Measurements from ENCODE around the gene TNIK.

Gene TNIK

GRCh38 chr3:171108066-171108465, 352.1 kb downstream of the TNIK start:
- TF ChIP-seq EZH2phosphoT487 (IDR thresholded peaks at IDR 0.05; ENCODE audit: borderline replicate concordance, low read length) (no peak), CTCF (IDR thresholded peaks at IDR 0.05; ENCODE audit: low read depth, low read length, poor library complexity, severe bottlenecking) (no peak)
- no peaks in the 10 kb centered on the region for H3K4me1 ChIP-seq (ENCODE audit: control insufficient read depth, low read length)
- no peaks in the 10 kb centered on the region for H3K27me3 ChIP-seq (ENCODE audit: control insufficient read depth, low read length)
- H3F3A ChIP-seq (ENCODE audit: control insufficient read depth, insufficient read depth): no peaks in the 10 kb centered on the region
- no peaks in the 10 kb centered on the region for H4K20me1 ChIP-seq (ENCODE audit: control insufficient read depth, insufficient read depth, low read depth, low read length)
- no peaks in the 10 kb centered on the region for H3K9me3 ChIP-seq (ENCODE audit: control insufficient read depth, insufficient read depth, low read length)
- no peak overlapping the region for H3K4me2 ChIP-seq (ENCODE audit: low read length)
- H3K27ac ChIP-seq (ENCODE audit: low read depth, low read length): no peak overlapping the region
- H3K36me3 ChIP-seq (ENCODE audit: control insufficient read depth, low read length): no peaks in the 10 kb centered on the region
- H3K9me2 ChIP-seq (replicated peaks; ENCODE audit: control insufficient read depth, low read length): no peaks in the 10 kb centered on the region
- no peak overlapping the region for H3K4me3 ChIP-seq (ENCODE audit: low read length)
- H3K79me2 ChIP-seq (ENCODE audit: control insufficient read depth, low read length): no peaks in the 10 kb centered on the region

GRCh38 chr3:171103185-171103584, 357.0 kb downstream of the TNIK start:
- H3K4me3 ChIP-seq (ENCODE audit: low read length): no peak overlapping the region
- no peaks in the 10 kb centered on the region for H3K4me1 ChIP-seq (ENCODE audit: control insufficient read depth, low read length)
- H3K9me2 ChIP-seq (replicated peaks; ENCODE audit: control insufficient read depth, low read length): no peaks in the 10 kb centered on the region
- no peaks in the 10 kb centered on the region for H3K36me3 ChIP-seq (ENCODE audit: control insufficient read depth, low read length)
- H3K4me2 ChIP-seq (ENCODE audit: low read length): no peak overlapping the region
- H3K9me3 ChIP-seq (ENCODE audit: control insufficient read depth, insufficient read depth, low read length): no peaks in the 10 kb centered on the region
- TF ChIP-seq EZH2phosphoT487 (IDR thresholded peaks at IDR 0.05; ENCODE audit: borderline replicate concordance, low read length): no peak
- TF ChIP-seq CTCF (IDR thresholded peaks at IDR 0.05; ENCODE audit: low read depth, low read length, poor library complexity, severe bottlenecking): no peak
- no peaks in the 10 kb centered on the region for H3F3A ChIP-seq (ENCODE audit: control insufficient read depth, insufficient read depth)
- H4K20me1 ChIP-seq (ENCODE audit: control insufficient read depth, insufficient read depth, low read depth, low read length): no peaks in the 10 kb centered on the region
- no peak overlapping the region for H3K27ac ChIP-seq (ENCODE audit: low read depth, low read length)
- H3K79me2 ChIP-seq (ENCODE audit: control insufficient read depth, low read length): no peaks in the 10 kb centered on the region
- no peaks in the 10 kb centered on the region for H3K27me3 ChIP-seq (ENCODE audit: control insufficient read depth, low read length)

- Histone ChIP-seq H3K36me3 (ENCODE audit: control insufficient read depth, low read length) (no peaks in the 10 kb centered on the region), H3F3A (ENCODE audit: control insufficient read depth, insufficient read depth) (no peaks in the 10 kb centered on the region), H3K4me3 (ENCODE audit: low read length) (no peak overlapping the region), H3K79me2 (ENCODE audit: control insufficient read depth, low read length) (no peaks in the 10 kb centered on the region), H3K27me3 (ENCODE audit: control insufficient read depth, low read length) (no peaks in the 10 kb centered on the region), H3K27ac (ENCODE audit: low read depth, low read length) (no peak overlapping the region), H3K9me2 (replicated peaks; ENCODE audit: control insufficient read depth, low read length) (no peaks in the 10 kb centered on the region), H3K4me1 (ENCODE audit: control insufficient read depth, low read length) (no peaks in the 10 kb centered on the region), H4K20me1 (ENCODE audit: control insufficient read depth, insufficient read depth, low read depth, low read length) (no peaks in the 10 kb centered on the region), H3K9me3 (ENCODE audit: control insufficient read depth, insufficient read depth, low read length) (no peaks in the 10 kb centered on the region), H3K4me2 (ENCODE audit: low read length) (no peak overlapping the region)
- no peak for TF ChIP-seq EZH2phosphoT487 (IDR thresholded peaks at IDR 0.05; ENCODE audit: borderline replicate concordance, low read length)
- TF ChIP-seq CTCF (IDR thresholded peaks at IDR 0.05; ENCODE audit: low read depth, low read length, poor library complexity, severe bottlenecking): no peak
These were observed 358.1 kb downstream of the TNIK start for GRCh38 chr3:171101982-171102641.

Data from DOHH2 (cell line).